ENCODE results near the gene LRRIQ1. TPM values are rescaled to one million over a fixed set of nuclear protein-coding genes. Genes with fewer than 3 reads are reported as not detected.

Gene LRRIQ1
- total and polyA plus RNA-seq, 2 donors from 2014 or later = 2.4 to 8.5 TPM

DNA sequence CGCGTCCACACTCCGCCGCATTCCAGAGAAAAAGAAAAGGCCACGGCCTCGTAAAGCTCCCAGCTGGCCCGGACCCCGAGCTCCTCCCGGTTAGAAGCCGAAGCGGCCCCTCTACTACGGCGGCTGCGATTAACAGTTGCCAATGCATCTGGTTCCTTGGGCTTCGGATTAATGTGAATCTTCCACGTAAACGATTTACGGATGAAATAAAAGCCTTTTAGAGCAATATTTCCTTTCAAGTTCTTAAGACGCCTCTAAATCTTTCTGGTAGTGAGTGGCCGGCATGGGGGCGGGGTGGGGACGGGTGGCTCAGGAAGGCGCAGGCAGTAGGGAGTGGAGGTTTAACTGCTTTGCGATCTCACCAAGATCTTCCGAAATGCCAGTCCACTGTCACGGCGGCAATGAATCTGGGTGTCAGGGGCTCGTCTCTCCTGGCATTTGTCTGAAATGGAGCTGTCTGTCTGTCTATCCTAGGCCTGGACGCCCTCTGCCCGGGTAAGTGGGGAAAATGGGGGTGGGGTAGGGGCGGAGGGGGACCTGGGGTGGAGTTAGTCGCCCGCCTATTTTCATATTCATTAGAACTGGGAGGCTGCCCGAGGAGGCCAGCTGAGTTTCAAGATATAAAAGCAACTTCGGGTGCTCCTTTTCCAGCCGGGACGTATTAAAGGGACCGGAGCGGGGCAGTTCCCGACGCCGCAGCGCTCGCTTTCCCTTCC lies 243.5 kb downstream of the LRRIQ1 start:
- Histone ChIP-seq H3K36me3 (ENCODE audit: control insufficient read depth in 2 of 3, insufficient read depth in 3 of 3, low read length in 3 of 3) (no peaks in the 10 kb centered on the region), H3K27ac (ENCODE audit: low read depth in 2 of 2, low read length in 2 of 2) (peak overlapping the region in 1 of 2 donors; percentile 10), H3K9me3 (ENCODE audit: control insufficient read depth in 2 of 3, insufficient read depth in 1 of 3, low read length in 3 of 3) (no peaks in the 10 kb centered on the region), H3K27me3 (ENCODE audit: control insufficient read depth, insufficient read depth, low read length) (peaks cover 48% of the 10 kb centered on the region), H3K4me1 (ENCODE audit: control insufficient read depth in 2 of 3, insufficient read depth in 2 of 3, low read depth in 1 of 3, low read length in 3 of 3) (peaks cover 0 to 7% (median 4%) of the 10 kb centered on the region in 3 donors), H3K4me3 (ENCODE audit: low read length in 3 of 3) (peak overlapping the region; percentile 49 to 90 (median 63)), H3K9ac (ENCODE audit: low read length in 3 of 3) (peak overlapping the region in 1 of 3 donors; percentile 75)
- FAIRE-seq = no peak
- peak; percentile 58 to 91 (median 73) for DNase-seq
- TF ChIP-seq, protein P1, sequence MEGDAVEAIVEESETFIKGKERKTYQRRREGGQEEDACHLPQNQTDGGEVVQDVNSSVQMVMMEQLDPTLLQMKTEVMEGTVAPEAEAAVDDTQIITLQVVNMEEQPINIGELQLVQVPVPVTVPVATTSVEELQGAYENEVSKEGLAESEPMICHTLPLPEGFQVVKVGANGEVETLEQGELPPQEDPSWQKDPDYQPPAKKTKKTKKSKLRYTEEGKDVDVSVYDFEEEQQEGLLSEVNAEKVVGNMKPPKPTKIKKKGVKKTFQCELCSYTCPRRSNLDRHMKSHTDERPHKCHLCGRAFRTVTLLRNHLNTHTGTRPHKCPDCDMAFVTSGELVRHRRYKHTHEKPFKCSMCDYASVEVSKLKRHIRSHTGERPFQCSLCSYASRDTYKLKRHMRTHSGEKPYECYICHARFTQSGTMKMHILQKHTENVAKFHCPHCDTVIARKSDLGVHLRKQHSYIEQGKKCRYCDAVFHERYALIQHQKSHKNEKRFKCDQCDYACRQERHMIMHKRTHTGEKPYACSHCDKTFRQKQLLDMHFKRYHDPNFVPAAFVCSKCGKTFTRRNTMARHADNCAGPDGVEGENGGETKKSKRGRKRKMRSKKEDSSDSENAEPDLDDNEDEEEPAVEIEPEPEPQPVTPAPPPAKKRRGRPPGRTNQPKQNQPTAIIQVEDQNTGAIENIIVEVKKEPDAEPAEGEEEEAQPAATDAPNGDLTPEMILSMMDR (IDR thresholded peaks at IDR 0.05; ENCODE audit: borderline replicate concordance, extremely low read depth, insufficient read depth) = no peak
- intact Hi-C loops (cut with DNase I) = no loop called here

DNA sequence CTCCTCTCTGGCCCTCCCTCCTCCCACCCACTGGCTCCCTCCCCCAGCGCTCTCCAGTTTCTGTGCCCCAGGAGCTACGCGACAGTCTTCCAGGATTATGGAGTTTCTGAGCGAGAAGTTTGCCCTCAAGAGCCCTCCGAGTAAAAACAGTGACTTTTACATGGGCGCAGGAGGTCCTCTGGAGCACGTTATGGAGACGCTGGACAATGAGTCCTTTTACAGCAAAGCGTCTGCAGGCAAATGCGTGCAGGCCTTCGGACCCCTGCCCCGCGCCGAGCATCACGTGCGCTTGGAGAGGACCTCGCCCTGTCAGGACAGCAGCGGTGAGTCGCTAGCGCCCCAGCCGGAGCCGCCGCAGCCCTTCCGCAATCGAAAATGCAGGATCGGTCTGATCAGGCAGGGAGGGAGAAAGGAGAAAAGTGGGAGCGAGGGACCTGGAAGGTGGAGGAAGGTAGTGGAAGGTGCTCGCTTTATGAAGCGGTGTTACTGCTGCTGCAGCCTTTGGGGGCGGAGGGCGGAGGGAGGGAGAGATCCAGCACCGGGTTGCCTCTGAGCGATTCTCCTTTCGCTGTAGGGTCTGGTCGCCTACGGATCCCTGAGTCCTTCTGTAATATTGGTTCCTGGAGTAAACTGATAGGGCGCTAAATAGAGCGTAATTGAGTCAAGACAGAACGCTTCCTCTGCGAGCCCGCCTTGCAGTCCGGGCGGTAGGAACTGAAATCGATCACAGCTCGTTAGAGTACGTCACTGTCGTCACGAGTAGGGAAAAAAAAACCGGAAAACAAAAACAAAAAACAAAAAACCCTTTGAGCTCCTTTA lies 244.2 kb downstream of the LRRIQ1 start, which contains the start of gene ALX1:
Gene ALX1, plus strand, starts transcription at position 56 of the 819 bp plus-strand sequence. Its CDS starts 42 bp downstream, at position 98.
- FAIRE-seq = no peak

DNA sequence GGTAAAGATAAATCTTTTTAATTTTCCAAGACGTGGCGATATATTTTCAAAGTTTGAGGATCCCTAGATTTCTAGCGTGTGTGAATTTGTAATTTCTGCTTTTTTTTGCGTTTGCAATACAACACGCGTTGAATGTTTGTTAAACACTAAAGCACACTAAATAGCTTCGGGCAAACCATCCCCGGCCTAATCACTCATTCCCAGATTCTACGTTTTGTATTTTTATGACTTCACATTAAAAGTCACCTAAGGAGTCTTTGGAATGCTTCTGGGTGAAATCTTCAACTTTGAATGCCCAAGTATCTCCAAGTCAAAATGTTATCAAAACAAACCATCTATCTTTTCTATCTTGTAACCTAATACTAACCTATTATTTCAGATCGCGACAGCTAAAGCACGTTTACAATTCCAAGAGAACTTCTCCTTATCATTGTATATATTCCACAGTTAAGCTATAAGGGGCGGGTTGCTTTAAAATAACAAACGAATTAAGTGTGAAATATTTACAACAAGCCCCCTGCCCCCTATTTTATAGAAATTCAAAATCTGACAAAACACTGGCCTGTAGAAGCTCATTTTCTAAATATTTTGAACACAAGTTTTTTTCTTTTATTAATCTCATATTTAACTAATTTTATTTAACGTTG lies 245.0 kb downstream of the LRRIQ1 start:
- H3K9ac ChIP-seq (ENCODE audit: low read length in 3 of 3) = peak overlapping the region in 1 of 3 donors; percentile 75
- H3K4me3 ChIP-seq (ENCODE audit: low read length in 3 of 3) = peak overlapping the region; percentile 49 to 90 (median 63)
- DNase-seq = peak in 1 of 5 donors; percentile 60
- H3K9me3 ChIP-seq (ENCODE audit: control insufficient read depth in 2 of 3, insufficient read depth in 1 of 3, low read length in 3 of 3) = no peaks in the 10 kb centered on the region
- H3K27me3 ChIP-seq (ENCODE audit: control insufficient read depth, insufficient read depth, low read length) = peaks cover 43% of the 10 kb centered on the region
- FAIRE-seq = no peak
- H3K36me3 ChIP-seq (ENCODE audit: control insufficient read depth in 2 of 3, insufficient read depth in 3 of 3, low read length in 3 of 3) = no peaks in the 10 kb centered on the region
- peak overlapping the region in 1 of 2 donors; percentile 77 for H3K27ac ChIP-seq (ENCODE audit: low read depth in 2 of 2, low read length in 2 of 2)
- TF ChIP-seq, protein P1 (IDR thresholded peaks at IDR 0.05; ENCODE audit: borderline replicate concordance, extremely low read depth, insufficient read depth) = no peak
- peaks cover 0 to 7% (median 4%) of the 10 kb centered on the region in 3 donors for H3K4me1 ChIP-seq (ENCODE audit: control insufficient read depth in 2 of 3, insufficient read depth in 2 of 3, low read depth in 1 of 3, low read length in 3 of 3)
- intact Hi-C loops (cut with DNase I) = no loop called here

More for the DNA sequence above, 244.2 kb downstream of the LRRIQ1 start, which contains the start of gene ALX1:
- Histone ChIP-seq H3K4me1 (ENCODE audit: control insufficient read depth in 2 of 3, insufficient read depth in 2 of 3, low read depth in 1 of 3, low read length in 3 of 3) (peaks cover 0 to 7% (median 4%) of the 10 kb centered on the region in 3 donors), H3K9me3 (ENCODE audit: control insufficient read depth in 2 of 3, insufficient read depth in 1 of 3, low read length in 3 of 3) (no peaks in the 10 kb centered on the region), H3K27ac (ENCODE audit: low read depth in 2 of 2, low read length in 2 of 2) (peak within 1 kb of the TSS in 1 of 2 donors; percentile 77), H3K9ac (ENCODE audit: low read length in 3 of 3) (peak within 1 kb of the TSS in 1 of 3 donors; percentile 75), H3K36me3 (ENCODE audit: control insufficient read depth in 2 of 3, insufficient read depth in 3 of 3, low read length in 3 of 3) (no peaks in the 10 kb centered on the region), H3K4me3 (ENCODE audit: low read length in 3 of 3) (peak within 1 kb of the TSS; percentile 49 to 90 (median 63)), H3K27me3 (ENCODE audit: control insufficient read depth, insufficient read depth, low read length) (peaks cover 45% of the 10 kb centered on the region)
- DNase-seq = peak; percentile 66 to 86 (median 75)
- TF ChIP-seq, protein P1 (IDR thresholded peaks at IDR 0.05; ENCODE audit: borderline replicate concordance, extremely low read depth, insufficient read depth) = no peak
- intact Hi-C loops (cut with DNase I) = no loop called here

Data from kidney (tissue), 14 donors.